T-helper 2 cell (primary cell): ENCODE results near the gene SV2A.
"Not testable (repeated sequence)": the region's sequence is repeated elsewhere in the genome, so short reads cannot be mapped to it uniquely, and the experiment has no call there.

Experiments
- DNase-seq, 5 experiments: peaks; one replicate each; pipeline versions ENCODE4 v3.0.0 to v3.0.0-alpha.2; 2012 to 2022

Gene SV2A

DNA sequence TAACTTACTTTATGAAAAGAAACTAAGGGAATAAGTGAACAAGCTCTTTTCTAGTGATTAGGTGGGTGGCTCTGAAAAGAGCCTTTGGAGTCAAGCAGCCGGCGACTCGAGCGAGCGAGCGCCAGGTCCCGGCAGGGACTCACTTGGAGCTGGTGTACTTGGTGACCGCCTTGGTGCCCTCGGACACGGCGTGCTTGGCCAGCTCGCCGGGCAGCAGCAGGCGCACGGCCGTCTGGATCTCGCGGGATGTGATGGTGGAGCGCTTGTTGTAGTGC lies 31.6 kb downstream of the SV2A start:
- DNase-seq, result not testable (repeated sequence)

DNA sequence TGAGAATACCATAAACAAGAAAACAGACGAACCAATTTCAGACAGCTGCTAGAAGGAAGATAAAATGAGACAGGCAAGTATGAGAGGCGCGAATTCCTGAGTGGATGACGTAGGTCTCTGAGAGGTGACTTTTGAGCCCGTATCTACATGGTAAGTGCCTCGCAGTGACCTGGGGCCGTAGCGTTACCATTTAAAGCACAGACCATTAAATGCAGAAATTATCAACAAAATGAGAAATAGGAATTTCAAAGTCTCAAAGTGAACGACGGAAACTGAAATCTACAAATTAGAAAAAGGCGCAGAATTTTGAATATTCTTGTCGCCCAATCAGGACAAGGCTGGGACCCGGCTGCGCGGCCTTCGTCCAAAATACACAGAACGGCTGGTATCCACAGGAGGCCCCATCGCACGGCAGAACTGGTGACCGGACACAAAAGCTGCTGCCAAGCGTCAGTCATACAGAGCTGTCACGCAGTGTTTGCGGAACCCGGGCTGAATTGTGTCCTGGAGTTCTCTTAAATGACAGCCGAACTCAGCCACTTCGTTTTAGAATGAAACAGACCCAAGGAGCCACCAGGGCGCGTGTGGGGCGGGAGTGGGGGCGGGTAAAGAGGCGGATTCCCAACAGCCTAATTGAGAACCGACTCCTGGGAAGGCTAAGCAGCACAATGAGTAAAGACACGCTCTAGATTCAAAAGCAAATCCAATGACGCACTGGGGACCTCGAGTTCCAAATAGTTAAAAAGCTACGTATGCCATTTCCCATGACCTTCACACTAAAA lies 32.1 kb downstream of the SV2A start:
- DNase-seq, result peak; percentile 21 to 90 (median 55)

DNA sequence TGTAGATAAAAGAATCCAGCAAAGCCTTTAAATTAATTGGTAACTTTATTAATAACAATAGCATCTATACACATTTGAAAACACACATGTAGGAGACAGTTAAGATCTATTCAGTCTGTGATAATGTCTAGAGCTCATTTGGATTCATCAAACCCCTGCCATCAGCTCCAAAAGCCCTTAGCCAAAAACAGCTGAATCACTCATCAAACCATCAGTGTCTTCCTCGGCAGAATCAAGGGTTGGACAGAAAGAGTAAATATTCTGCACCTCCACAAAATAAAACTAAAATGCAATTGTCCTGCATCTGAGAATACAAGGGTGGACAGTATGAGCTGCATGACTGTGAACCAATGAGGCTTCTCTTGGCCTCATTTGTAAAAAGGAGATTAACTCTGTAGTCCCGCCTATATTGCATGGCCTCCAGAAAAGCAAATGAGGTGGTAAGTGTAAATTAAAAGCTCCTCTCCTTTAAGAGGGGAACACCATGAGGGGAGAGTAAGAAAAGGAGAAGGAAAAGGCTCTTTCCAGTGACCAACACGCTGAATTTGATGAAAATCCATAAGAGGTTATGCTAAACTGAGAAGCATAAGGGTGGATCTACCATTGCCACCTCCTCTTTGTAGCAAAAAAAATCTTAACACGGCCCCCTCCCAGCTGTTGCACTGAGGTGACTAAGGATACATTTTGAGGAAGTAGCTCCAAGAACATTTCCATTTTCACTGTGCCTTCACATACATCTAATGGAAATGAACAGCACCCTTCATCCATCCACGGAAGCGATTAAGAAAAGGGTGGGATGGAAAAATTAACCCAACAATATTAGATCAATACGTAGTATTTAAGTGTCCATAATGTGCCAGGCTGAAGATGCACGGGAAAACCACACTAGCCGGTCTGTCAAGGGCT lies 33.0 kb downstream of the SV2A start:
- DNase-seq, result peak in 1 of 5 experiments; percentile 72

DNA sequence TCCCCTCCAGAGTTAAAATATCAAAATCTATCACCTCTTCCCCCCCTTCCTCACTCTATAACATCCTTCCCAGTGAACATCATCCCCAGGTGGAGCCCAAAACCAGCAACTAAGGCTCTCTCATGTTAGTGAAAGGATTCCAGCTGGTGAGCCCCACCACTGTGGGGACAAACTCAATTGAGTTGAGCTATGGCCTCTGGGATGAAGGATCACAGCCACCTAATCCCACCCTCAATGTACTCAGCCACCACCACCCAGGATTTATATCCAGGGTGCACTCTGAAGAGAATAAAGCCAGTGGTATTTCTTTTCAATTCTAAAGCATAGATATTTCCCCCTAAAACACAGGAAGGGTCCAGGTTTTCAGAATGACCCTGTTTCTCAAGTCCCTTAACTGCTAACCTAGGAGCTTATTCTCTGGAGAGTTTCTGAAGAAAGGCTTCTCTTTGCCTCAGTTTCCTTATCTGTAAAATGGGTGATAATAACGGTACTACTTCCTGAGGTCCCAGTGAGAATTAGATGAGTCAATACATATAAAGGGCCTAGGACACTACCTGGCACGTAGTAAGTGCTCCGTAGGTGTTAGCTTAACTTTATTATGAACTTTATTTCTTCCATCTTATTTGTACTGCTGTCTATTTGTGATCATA lies 33.9 kb downstream of the SV2A start:
- DNase-seq, result no peak

DNA sequence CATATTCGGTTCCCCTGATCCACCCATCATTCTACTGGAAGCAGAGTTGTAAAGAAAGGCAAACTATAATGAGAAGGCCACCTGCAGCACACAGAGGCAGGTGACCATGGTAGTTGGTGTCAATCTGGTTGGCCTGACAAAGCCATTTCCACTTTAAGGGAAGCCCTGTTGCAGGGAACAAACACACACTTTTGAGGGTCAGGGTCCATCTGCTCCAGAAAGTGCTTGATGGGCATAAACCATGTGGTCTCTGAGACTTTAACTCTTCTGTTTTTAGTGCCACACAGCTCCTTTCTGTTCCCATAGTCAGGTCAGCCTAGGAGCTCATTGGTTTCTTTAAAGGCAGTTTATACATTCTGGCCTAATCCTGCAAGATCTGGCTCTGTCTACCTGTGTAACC lies 35.8 kb downstream of the SV2A start:
- DNase-seq, result no peak

DNA sequence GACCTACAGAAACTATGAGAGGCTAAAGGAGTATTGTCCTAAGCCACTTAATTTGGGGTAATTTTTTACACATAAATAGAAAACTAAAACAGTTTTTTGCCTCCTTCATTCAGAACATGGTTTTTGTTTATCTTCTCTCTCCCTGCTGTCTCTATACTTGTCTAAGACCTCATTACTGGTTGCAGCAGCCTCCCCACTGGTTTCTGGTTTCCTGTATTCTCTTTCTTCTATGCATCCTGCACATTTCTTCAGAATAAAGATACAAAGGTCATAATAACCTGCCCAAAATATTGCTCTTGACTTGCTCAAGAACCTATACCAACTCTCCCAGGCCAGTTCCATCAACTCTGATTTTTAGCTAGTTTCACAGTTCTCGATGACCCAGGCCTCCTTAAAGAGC lies 38.1 kb downstream of the SV2A start:
- DNase-seq, result peak in 1 of 5 experiments; percentile 90

DNA sequence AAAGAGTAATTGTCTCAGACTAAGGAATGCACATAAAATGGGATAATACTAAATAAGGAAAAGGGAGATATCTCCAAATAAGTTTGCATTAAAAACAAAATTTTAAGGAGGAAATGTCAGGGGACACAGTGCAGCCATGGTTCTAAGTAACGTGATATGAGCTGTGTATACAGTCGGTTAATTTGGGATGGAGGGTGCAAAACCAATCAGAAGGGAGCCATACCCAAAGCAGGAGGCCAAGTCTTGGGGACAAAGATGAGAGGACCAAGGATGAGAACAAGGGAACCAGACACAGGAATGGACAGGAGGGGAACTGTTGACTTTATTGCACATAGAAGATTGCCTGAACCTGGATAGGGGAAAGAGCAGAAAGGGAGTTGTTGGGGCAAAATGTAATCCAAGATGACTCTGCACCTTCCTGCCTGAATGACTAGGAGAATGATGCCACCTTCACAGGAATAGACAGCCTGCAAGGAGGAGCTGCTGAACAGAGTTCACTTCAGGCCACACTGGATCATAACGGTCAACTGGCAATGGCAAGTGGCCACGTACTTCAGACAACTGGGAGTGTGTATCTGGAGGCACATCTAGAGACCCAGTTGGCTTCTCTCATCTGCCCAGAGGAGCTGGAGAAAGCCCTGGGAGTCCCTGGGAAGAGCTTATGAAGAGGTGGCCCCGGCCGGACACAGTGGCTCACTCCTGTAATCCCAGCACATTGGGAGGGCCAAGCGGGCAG lies 40.3 kb downstream of the SV2A start:
- no peak for DNase-seq

DNA sequence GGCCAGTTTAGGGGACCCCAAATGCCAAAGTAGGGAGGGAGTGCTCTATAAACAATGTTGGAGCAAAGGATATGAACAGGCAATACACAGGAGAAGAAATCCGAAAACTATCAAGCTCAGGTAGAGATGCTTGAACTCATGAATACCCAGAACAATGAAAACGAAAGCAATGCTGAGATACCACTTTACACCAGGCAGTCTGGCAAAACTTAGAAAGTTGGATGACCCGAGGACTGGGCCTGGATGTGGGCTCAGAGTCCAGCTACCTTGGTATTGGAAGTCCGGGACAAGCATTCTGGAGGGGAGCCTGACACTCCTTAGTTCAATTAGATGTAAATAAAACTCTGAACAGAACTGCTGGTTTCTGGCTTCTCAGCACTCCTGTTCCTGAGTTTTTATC lies 44.6 kb downstream of the SV2A start:
- not testable (repeated sequence) for DNase-seq

DNA sequence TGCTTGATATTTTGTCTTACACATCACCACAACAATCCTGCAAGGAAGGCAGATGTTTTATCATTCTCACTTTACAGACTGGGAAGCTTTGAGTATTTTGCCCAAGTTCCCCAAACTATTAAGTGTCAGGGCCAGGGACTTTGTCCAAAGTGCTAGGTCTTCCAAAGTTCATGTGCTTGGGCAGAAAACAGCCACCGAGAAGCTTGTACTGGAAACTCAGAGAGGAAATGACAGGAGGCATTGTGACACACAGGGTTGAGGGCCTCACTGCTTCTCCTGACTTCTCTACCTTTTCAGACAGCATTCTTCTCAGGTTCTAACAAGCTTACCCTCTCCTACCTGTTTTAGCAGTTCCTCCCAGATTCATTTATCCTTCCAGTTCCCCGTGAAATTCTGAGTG lies 50.8 kb downstream of the SV2A start:
- not testable (repeated sequence) for DNase-seq

DNA sequence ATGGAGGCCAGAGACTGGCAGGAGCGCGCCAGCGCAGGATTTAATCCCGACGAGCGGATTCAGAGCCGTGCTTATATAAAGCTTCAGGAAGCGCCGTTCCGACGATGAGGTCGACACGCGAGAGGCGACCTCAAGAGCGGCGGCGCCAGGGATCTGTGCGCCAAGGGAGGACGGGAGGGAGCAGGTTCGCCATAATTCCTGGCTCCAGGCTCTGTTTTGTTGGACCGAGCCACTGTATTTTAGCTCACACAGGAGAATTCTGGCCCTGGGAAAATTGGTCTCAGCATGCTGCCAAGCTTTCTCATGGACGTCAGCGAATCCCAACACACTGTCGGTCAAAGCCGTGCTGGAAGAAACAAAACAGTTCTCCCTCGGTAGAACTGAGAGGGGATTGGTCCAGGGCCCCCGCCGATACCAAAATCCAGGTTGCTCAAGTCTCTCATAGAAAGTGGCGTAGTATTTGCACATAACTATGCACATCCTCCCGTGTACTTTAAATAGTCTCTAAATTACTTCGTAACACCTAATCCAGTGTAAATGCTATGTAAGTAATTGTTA lies 56.1 kb downstream of the SV2A start:
- DNase-seq, result not testable (repeated sequence)

DNA sequence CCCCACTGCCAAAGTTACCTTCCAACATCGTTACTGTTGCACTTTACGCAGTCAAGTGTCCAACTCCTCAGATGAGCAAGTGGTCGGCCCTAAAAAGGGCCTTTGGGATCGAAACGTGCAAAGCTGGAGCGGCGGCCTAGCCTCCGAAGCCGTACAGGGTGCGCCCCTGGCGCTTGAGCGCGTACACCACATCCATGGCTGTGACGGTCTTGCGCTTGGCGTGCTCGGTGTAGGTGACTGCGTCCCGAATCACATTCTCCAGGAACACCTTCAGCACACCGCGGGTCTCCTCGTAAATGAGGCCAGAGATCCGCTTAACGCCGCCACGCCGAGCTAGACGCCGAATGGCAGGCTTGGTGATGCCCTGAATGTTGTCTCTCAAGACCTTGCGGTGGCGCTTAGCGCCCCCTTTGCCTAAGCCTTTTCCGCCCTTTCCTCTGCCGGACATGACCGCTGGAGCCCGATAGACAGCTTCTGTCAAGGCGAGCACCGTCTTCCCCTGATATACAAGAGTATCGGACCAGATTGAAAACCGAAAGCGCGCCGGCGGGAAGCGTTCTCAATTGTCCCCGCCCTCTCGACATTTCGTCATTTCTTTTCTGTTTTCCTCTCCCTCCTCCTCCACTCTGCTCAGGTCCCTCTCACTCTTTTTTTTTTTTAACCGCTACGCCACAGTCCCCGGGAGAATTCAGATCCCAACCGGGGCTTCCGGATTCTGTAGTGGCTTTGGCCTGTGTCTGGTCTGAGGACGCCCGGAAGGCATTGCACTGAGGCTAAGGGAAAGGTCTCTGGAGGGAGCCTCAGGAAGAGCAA lies 56.8 kb downstream of the SV2A start:
- not testable (repeated sequence) for DNase-seq

DNA sequence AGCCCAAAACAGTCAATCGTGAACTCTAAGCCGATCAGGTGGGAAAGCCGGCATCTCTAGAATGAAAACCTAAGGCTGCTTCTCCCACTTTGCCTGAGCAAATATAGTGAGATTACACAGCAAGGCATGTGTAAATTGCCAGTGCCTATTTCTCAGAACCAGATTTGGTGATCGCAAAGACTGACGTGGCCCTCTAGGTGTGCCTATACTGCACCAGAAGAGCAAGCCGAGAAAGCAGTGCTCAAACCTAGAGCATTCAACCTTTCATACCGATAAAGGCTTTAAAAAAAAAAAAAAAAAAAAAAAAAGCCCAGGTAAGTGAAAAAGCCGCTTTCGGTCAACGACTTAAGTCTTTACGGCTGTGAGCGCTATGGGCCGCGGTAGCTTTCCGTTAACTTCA lies 57.4 kb downstream of the SV2A start:
- DNase-seq, result not testable (repeated sequence)
